Thyroid gland (tissue), 4 donors: ENCODE results near the gene C11orf52.

Experiments
- CTCF ChIP-seq, 6 experiments: fragments of 200-600 bp in 3 of 6; fragments of 450-650 bp in 3 of 6; sonication (generic) in 3 of 6; IDR thresholded peaks; one replicate each; pipeline ENCODE4 v1.5.1; 2016 to 2019; ENCODE audit warnings: antibody characterized with exemption in 6 of 6, mild to moderate bottlenecking in 2 of 6, inconsistent platforms in 1 of 6, moderate library complexity in 1 of 6
- POLR2A ChIP-seq, 2 donors: fragments of 450-650 bp; IDR thresholded peaks; one replicate each; pipeline ENCODE4 v1.6.1; 2017; ENCODE audit warnings: antibody characterized with exemption in 2 of 2, mild to moderate bottlenecking in 2 of 2, moderate library complexity in 1 of 2

GRCh38 chr11:111910676-111911562 is 7.8 kb upstream of the C11orf52 start:
- TF ChIP-seq POLR2A (IDR thresholded peaks at IDR 0.05) (peak in 1 of 2 donors; percentile 19), CTCF (IDR thresholded peaks at IDR 0.05) (no peak)
